Measurements from ENCODE around the gene EPSTI1.
"Not testable (repeated sequence)": the region's sequence is repeated elsewhere in the genome, so short reads cannot be mapped to it uniquely, and the experiment has no call there.

The EPSTI1 gene

DNA sequence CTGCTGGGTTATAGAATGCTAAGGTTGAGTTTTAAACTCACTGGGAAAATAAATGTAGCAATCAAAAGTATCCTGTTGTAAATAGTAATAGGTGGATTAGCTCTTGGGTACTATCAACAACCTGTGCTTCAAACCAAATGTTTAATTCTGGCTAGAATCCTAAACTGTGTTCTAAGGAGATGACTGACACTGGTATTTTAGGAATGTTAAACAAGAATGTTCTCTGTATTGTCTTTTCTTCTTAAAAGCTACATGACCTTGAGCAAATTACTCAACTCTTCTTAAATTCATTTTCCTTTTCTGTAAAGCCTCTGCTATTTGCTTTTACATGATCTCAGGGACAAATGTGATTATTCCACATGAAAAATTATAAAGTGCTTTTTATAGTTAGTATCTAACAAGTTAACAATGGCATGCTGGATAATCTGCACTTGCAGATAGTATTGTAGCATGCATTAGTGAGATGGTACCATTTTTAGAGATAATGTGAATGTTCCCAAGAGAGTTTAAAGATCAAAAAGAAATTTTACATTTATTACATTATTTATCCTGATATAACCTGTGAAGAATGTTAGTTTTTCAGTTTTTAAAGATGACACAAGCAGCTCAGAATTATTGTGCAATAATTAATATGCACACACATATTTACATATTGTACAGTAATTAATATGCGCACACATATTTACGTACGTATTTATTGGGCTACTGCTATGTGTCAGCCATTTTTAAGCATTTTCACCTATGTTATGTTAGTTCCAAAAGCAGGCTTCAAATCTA lies 13.6 kb upstream of the EPSTI1 start:
- no peak for DNase-seq (ENCODE audit: low read depth in 2 of 2)

GRCh38 chr13:43003729-43004128 lies 11.7 kb upstream of the EPSTI1 start:
- no peak for DNase-seq (ENCODE audit: low read depth in 2 of 2)

GRCh38 chr13:43003010-43003409 lies 11.0 kb upstream of the EPSTI1 start:
- DNase-seq (ENCODE audit: low read depth in 2 of 2) = no peak

GRCh38 chr13:43002021-43002420 lies 10.0 kb upstream of the EPSTI1 start:
- no peak for DNase-seq (ENCODE audit: low read depth in 2 of 2)

- no peak for DNase-seq (ENCODE audit: low read depth in 2 of 2)
Measured at GRCh38 chr13:43000676-43001075, 8.6 kb upstream of the EPSTI1 start.

- no peak for DNase-seq (ENCODE audit: low read depth in 2 of 2)
Measured at GRCh38 chr13:42999491-42999890, 7.5 kb upstream of the EPSTI1 start.

DNA sequence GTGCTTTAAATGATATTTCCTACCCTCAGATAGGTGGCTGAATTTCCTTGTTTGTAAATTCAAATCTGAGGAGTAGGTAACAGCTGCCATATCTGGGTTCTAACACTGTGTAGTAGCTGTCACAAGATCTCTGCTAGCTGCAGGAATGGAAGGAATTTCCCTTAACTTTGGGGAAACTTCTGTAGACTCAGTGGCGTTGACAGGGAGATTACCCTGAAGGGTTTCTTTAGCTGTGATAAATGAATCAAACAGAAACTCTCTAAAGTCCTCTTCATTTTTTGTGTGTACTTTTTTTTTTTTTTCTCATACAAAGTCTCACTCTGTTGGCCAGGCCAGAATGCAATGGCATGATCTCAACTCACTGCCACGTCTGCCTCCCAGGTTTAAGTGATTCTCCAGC lies 5.3 kb upstream of the EPSTI1 start:
- DNase-seq (ENCODE audit: low read depth in 2 of 2) = no peak

DNA sequence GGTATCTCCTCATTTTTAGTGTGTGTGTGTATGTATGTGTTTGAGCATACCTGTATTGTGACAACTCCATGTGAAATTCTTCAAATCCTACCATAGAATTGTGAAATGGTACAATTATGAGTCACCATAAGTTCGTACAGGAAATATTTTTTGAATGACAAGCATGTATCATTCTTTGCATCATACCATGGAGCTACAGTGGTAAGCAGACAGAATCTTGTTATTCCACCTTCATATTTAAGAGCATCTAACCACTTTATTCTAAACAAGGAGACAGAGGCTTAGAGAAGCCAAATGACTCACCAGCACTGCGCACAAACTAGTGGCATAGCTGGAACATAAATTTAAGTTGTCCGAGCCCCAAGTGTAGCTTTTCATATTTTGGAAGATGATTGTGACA lies 4.5 kb upstream of the EPSTI1 start:
- DNase-seq (ENCODE audit: low read depth in 2 of 2) = no peak

- no peak for DNase-seq (ENCODE audit: low read depth in 2 of 2)
Measured at GRCh38 chr13:42994878-42995277, 2.8 kb upstream of the EPSTI1 start.

GRCh38 chr13:42992764-42993122 lies 702 bp upstream of the EPSTI1 start:
- no peak for DNase-seq (ENCODE audit: low read depth in 2 of 2)

GRCh38 chr13:42991233-42991897 lies 676 bp downstream of the EPSTI1 start:
- DNase-seq (ENCODE audit: low read depth in 2 of 2) = not testable (repeated sequence)

GRCh38 chr13:42990291-42991232 lies 1.5 kb downstream of the EPSTI1 start:
- no peak for DNase-seq (ENCODE audit: low read depth in 2 of 2)

- no peak for DNase-seq (ENCODE audit: low read depth in 2 of 2)
Measured at GRCh38 chr13:42986176-42986574, 5.9 kb downstream of the EPSTI1 start.

- no peak for DNase-seq (ENCODE audit: low read depth in 2 of 2)
Measured at GRCh38 chr13:42985312-42986175, 6.5 kb downstream of the EPSTI1 start.

GRCh38 chr13:42984691-42985090 lies 7.3 kb downstream of the EPSTI1 start:
- DNase-seq (ENCODE audit: low read depth in 2 of 2) = no peak

DNA sequence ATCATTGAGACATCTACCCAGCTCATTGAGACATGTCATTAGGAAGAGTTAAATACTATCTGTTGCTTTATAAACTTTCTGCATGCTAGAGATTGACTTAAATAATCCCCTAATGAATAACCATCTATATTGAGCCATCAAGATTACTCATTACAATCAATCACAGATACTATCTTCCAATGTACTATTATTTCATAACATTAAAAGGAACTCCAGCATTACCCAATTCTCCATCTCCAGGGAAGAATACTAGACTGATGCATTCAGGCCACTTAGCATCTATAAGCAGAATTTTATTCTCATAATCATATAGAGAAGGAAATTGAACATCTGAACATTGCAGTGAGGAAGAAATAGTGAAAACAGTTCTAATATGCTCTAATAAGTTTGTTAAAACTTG lies 8.0 kb downstream of the EPSTI1 start:
- DNase-seq (ENCODE audit: low read depth in 2 of 2) = no peak

DNA sequence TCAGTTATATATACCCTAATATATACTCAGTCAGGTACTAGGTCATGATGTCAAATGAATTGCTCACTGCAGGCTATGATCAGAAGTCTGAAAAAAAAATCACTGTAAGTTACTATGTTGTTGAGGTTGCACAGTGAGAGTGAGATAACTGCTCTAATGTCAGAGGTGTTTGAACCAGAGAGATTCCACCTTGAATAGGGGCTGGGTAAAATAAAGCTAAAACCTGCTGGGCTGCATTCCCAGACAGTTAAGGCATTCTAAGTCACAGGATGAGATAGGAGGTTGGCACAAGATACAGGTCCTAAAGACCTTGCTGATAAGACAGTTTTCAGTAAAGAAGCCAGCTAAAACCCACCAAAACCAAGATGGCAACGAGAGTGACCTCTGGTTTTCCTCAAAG lies 10.2 kb downstream of the EPSTI1 start:
- DNase-seq (ENCODE audit: low read depth in 2 of 2) = no peak

- no peak for DNase-seq (ENCODE audit: low read depth in 2 of 2)
Measured at GRCh38 chr13:42981317-42981716, 10.7 kb downstream of the EPSTI1 start.

DNA sequence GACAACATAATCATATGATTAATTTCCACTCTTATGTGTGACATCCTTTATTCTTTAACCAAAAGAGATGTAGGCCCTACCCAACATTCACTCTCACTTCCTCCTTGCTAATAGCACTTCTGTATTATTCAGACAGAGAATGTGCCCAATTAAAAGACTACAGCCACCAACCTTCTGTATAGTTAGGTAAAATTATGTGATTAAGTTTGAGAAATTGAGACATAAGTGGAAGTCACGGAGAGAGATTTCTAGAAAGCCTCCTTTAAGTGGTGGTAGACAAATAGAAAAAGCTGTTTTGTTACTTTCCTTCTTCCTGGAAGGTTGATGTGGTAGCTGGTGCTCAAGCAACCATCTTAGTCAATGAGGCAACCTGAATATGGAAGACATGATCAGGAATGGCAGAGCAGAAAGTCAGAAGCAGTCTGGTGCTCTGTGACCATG lies 14.8 kb downstream of the EPSTI1 start:
- no peak for DNase-seq (ENCODE audit: low read depth in 2 of 2)

GRCh38 chr13:42976066-42976465 lies 16.0 kb downstream of the EPSTI1 start:
- no peak for DNase-seq (ENCODE audit: low read depth in 2 of 2)

- DNase-seq (ENCODE audit: low read depth in 2 of 2) = no peak
Measured at GRCh38 chr13:42973581-42973980, 18.5 kb downstream of the EPSTI1 start.
